H1 (cell line): ENCODE results near the gene TEX22. TPM values are rescaled to one million over a fixed set of nuclear protein-coding genes. Genes with fewer than 3 reads are reported as not detected.

Experiments
- CTCF ChIA-PET: fragments of 300-600 bp; sonication (Branson Sonifier 250); formaldehyde crosslinking; loops from one replicate; lab custom pipeline; 2021; ENCODE audit not compliant: partially characterized antibody; lab: Charles Lee
- POLR2A ChIA-PET: fragments of 300-600 bp; sonication (Branson Sonifier 250); formaldehyde crosslinking; loops from one replicate; lab custom pipeline; 2021; ENCODE audit warnings: inconsistent platforms; ENCODE audit not compliant: partially characterized antibody; lab: Charles Lee
- DNase-seq, 2 experiments: peaks; one replicate each; pipeline versions ENCODE4 v3.0.0 to v3.0.0-alpha.2; 2010 to 2022; ENCODE audit warnings: low spot score in 2 of 2, low read depth in 1 of 2, mixed read lengths in 1 of 2
- FAIRE-seq: peaks from 2 replicates; lab custom pipeline; 2011; peaks lifted over from hg19 to GRCh38; lab: Jason Lieb, UNC
- H2AFZ ChIP-seq: 2 replicates; pipeline ENCODE4 v1.8.1; 2012; ENCODE audit warnings: low read length, inconsistent platforms
- H2AK5ac ChIP-seq: 2 replicates; pipeline ENCODE4 v1.6.1; 2013; ENCODE audit warnings: low read depth, low read length
- H2BK120ac ChIP-seq: replicated peaks from 2 replicates; pipeline ENCODE3; 2013; ENCODE audit warnings: low read depth, low read length, inconsistent platforms
- H2BK12ac ChIP-seq: 2 replicates; pipeline ENCODE4 v1.6.1; 2013; ENCODE audit warnings: low read depth, low read length
- H2BK15ac ChIP-seq: 2 replicates; pipeline ENCODE4 v1.6.1; 2013; ENCODE audit warnings: low read length
- H2BK20ac ChIP-seq: 2 replicates; pipeline ENCODE4 v1.6.1; 2013; ENCODE audit warnings: low read length
- H2BK5ac ChIP-seq: 2 replicates; pipeline ENCODE4 v1.6.1; 2013; ENCODE audit warnings: low read depth, low read length
- H3K14ac ChIP-seq: 2 replicates; pipeline ENCODE4 v1.6.1; 2013; ENCODE audit warnings: inconsistent platforms; ENCODE audit not compliant: insufficient read length
- H3K18ac ChIP-seq: 2 replicates; pipeline ENCODE4 v1.6.1; 2013; ENCODE audit warnings: low read length; ENCODE audit errors: extremely low read depth
- H3K23ac ChIP-seq: 2 replicates; pipeline ENCODE4 v1.6.1; 2013; ENCODE audit warnings: inconsistent platforms; ENCODE audit not compliant: insufficient read length
- H3K23me2 ChIP-seq: 2 replicates; pipeline ENCODE4 v1.6.1; 2013; ENCODE audit warnings: low read depth, low read length
- H3K27ac ChIP-seq: 2 replicates; pipeline ENCODE4 v1.6.1; 2011; ENCODE audit warnings: low read depth, low read length, inconsistent platforms
- H3K27me3 ChIP-seq, 4 experiments: replicated peaks in 1 of 4; 1 replicate in 1 of 4; 2 replicates in 3 of 4; pipeline versions ENCODE4 v1.6.1 to v1.8.1; 2011 to 2013; ENCODE audit warnings: low read length in 3 of 4, mild to moderate bottlenecking in 3 of 4, inconsistent platforms in 2 of 4, mixed read lengths in 2 of 4, moderate library complexity in 1 of 4; ENCODE audit not compliant: control insufficient read depth in 3 of 4, insufficient read depth in 3 of 4; ENCODE audit errors: extremely low read depth in 1 of 4
- H3K36me3 ChIP-seq, 4 experiments: 2 replicates each; pipeline versions ENCODE4 v1.6.1 to v1.8.1; 2011 to 2013; ENCODE audit warnings: mild to moderate bottlenecking in 4 of 4, low read length in 3 of 4, moderate library complexity in 2 of 4, control low read depth in 1 of 4, inconsistent platforms in 1 of 4; ENCODE audit not compliant: insufficient read depth in 4 of 4, control insufficient read depth in 2 of 4
- H3K4ac ChIP-seq: replicated peaks from 2 replicates; pipeline ENCODE3; 2013; ENCODE audit warnings: low read length, low read depth, mixed read lengths, inconsistent platforms; ENCODE audit not compliant: insufficient read length
- H3K4me1 ChIP-seq, 4 experiments: replicated peaks in 1 of 4; 1 replicate in 1 of 4; 2 replicates in 3 of 4; pipeline versions ENCODE4 v1.6.1 to v1.8.1; 2011 to 2013; ENCODE audit warnings: low read length in 3 of 4, inconsistent platforms in 2 of 4, mixed read lengths in 1 of 4; ENCODE audit not compliant: insufficient read depth in 4 of 4, control insufficient read depth in 3 of 4
- H3K4me2 ChIP-seq, 2 experiments: 2 replicates each; pipeline versions ENCODE4 v1.6.1 to v1.8.1; 2011 to 2013; ENCODE audit warnings: low read depth in 2 of 2, low read length in 2 of 2, control low read depth in 1 of 2, inconsistent platforms in 1 of 2, mild to moderate bottlenecking in 1 of 2; ENCODE audit not compliant: insufficient read depth in 1 of 2
- H3K4me3 ChIP-seq, 4 experiments: fragments of 200-600, 300-600 bp in 1 of 4; sonication (generic), shearing (Covaris generic), sonication (Bioruptor Twin) in 1 of 4; 2 replicates each; pipeline versions ENCODE4 v1.5.1 to v1.8.1; 2011 to 2016; ENCODE audit warnings: low read length in 4 of 4, low read depth in 3 of 4, control low read depth in 2 of 4, inconsistent platforms in 2 of 4, mild to moderate bottlenecking in 2 of 4, mixed read lengths in 1 of 4, moderate library complexity in 1 of 4; ENCODE audit not compliant: insufficient read depth in 2 of 4; ENCODE audit errors: extremely low read depth in 1 of 4
- H3K56ac ChIP-seq: replicated peaks from 2 replicates; pipeline ENCODE3; 2013; ENCODE audit warnings: low read depth, mild to moderate bottlenecking, mixed read lengths, low read length, inconsistent platforms; ENCODE audit not compliant: insufficient read length
- H3K79me1 ChIP-seq: 2 replicates; pipeline ENCODE4 v1.6.1; 2013; ENCODE audit warnings: low read depth, low read length, control low read depth
- H3K79me2 ChIP-seq, 2 experiments: 2 replicates each; pipeline versions ENCODE4 v1.6.1 to v1.8.1; 2012 to 2013; ENCODE audit warnings: low read length in 2 of 2, mild to moderate bottlenecking in 2 of 2, inconsistent platforms in 1 of 2; ENCODE audit not compliant: insufficient read depth in 2 of 2, control insufficient read depth in 1 of 2
- H3K9ac ChIP-seq, 4 experiments: replicated peaks in 1 of 4; 1 replicate in 1 of 4; 2 replicates in 3 of 4; pipeline versions ENCODE4 v1.6.1 to v1.8.1; 2011 to 2013; ENCODE audit warnings: low read depth in 3 of 4, low read length in 3 of 4, control low read depth in 2 of 4, mild to moderate bottlenecking in 2 of 4, moderate library complexity in 2 of 4, inconsistent platforms in 1 of 4; ENCODE audit errors: extremely low read depth in 1 of 4
- H3K9me3 ChIP-seq, 2 experiments: 2 replicates each; pipeline versions ENCODE4 v1.6.1 to v1.8.1; 2012 to 2013; ENCODE audit warnings: mild to moderate bottlenecking in 2 of 2, moderate library complexity in 2 of 2, control low read depth in 1 of 2, inconsistent platforms in 1 of 2, low read depth in 1 of 2, low read length in 1 of 2, mixed read lengths in 1 of 2; ENCODE audit not compliant: insufficient read depth in 2 of 2
- H4K20me1 ChIP-seq, 2 experiments: replicated peaks in 1 of 2; 2 replicates each; pipeline versions ENCODE3 to v1.8.1; 2011 to 2013; ENCODE audit warnings: inconsistent platforms in 2 of 2, low read length in 2 of 2, mild to moderate bottlenecking in 1 of 2; ENCODE audit not compliant: insufficient read depth in 2 of 2, control insufficient read depth in 1 of 2
- H4K5ac ChIP-seq: 2 replicates; pipeline ENCODE4 v1.6.1; 2013; ENCODE audit warnings: low read length, low read depth, mixed read lengths, inconsistent platforms; ENCODE audit not compliant: insufficient read length
- H4K8ac ChIP-seq: 2 replicates; pipeline ENCODE4 v1.8.0; 2013; ENCODE audit warnings: mild to moderate bottlenecking, moderate library complexity, low read length, inconsistent platforms; ENCODE audit not compliant: insufficient read depth; ENCODE audit errors: extremely low read depth
- H4K91ac ChIP-seq: replicated peaks from 2 replicates; pipeline ENCODE3; 2013; ENCODE audit warnings: low read length, mixed read lengths, inconsistent platforms; ENCODE audit not compliant: insufficient read length
- HDAC6 ChIP-seq: IDR thresholded peaks from one replicate; pipeline ENCODE4 v1.7.1; 2012; ENCODE audit warnings: low read depth, mild to moderate bottlenecking, inconsistent platforms, low read length, moderate library complexity
- MAFK ChIP-seq: IDR thresholded peaks from 2 replicates; pipeline ENCODE4 v1.6.1; 2012; ENCODE audit warnings: low read depth, mild to moderate bottlenecking, improper control_type of control experiment, low read length
- NRF1 ChIP-seq: IDR thresholded peaks from 2 replicates; pipeline ENCODE4 v1.6.1; 2011; ENCODE audit warnings: mild to moderate bottlenecking, low read depth, low read length, improper control_type of control experiment
- RFX5 ChIP-seq: IDR thresholded peaks from 2 replicates; pipeline ENCODE4 v1.6.1; 2011; ENCODE audit warnings: low read depth, low read length, improper control_type of control experiment, borderline replicate concordance
- SUZ12 ChIP-seq: fragments of 200-600 bp; sonication (generic); IDR thresholded peaks from 2 replicates; pipeline ENCODE4 v1.6.1; 2012; ENCODE audit warnings: mild to moderate bottlenecking, inconsistent platforms, low read length, moderate library complexity, mixed read lengths
- WGBS, 2 experiments: shearing (Covaris generic) in 1 of 2; methylation state at CpG; one replicate each; pipeline versions ENCODE4 v1.1.6 to v1.1.7; 2013 to 2015; ENCODE audit warnings: low lambda C conversion rate in 2 of 2, mixed read lengths in 2 of 2, inconsistent platforms in 1 of 2, low coverage in 1 of 2, missing lambda C conversion rate in 1 of 2; ENCODE audit not compliant: insufficient replicate concordance in 2 of 2, insufficient coverage in 1 of 2, insufficient read length in 1 of 2; ENCODE audit errors: extremely low coverage in 1 of 2, missing lambda C conversion rate in 1 of 2; 5-methylcytosine and 5-hydroxymethylcytosine counted together
- polyA plus RNA-seq, 7 experiments: library from polyadenylated mRNA; depleted of rRNA in 3 of 7; stranded (reverse) in 5 of 7; unstranded in 2 of 7; fragments of >200 nt in 5 of 7; fragments of 200-250 nt in 2 of 7; gene quantifications; 1 replicate in 5 of 7; 2 replicates in 1 of 7; 4 replicates in 1 of 7; pipeline versions ENCODE4 v1.2.1 to v1.2.3, GENCODE V29; 2011 to 2013; ENCODE audit warnings: missing spikeins in 2 of 7, mixed read lengths in 2 of 7
- total RNA-seq: library from RNA; stranded (reverse); fragmentation: NEBNext Ultra II Directional; extraction: Animal tissue kit (Norgen Biotek cat#: 25700); gene quantifications from 2 replicates; pipeline ENCODE4 v1.2.1, GENCODE V29; 2021
- TF ChIP-seq, protein P1 (sequence below): IDR thresholded peaks from 2 replicates; pipeline ENCODE4 v1.6.1; 2011; ENCODE audit warnings: low read length, improper control_type of control experiment

The TEX22 gene
- total and polyA plus RNA-seq, 2 of the 8 experiments (the other 6 are each of a cell fraction or from before 2014, with no cell fraction given), result 0.24 to 0.39 TPM

DNA sequence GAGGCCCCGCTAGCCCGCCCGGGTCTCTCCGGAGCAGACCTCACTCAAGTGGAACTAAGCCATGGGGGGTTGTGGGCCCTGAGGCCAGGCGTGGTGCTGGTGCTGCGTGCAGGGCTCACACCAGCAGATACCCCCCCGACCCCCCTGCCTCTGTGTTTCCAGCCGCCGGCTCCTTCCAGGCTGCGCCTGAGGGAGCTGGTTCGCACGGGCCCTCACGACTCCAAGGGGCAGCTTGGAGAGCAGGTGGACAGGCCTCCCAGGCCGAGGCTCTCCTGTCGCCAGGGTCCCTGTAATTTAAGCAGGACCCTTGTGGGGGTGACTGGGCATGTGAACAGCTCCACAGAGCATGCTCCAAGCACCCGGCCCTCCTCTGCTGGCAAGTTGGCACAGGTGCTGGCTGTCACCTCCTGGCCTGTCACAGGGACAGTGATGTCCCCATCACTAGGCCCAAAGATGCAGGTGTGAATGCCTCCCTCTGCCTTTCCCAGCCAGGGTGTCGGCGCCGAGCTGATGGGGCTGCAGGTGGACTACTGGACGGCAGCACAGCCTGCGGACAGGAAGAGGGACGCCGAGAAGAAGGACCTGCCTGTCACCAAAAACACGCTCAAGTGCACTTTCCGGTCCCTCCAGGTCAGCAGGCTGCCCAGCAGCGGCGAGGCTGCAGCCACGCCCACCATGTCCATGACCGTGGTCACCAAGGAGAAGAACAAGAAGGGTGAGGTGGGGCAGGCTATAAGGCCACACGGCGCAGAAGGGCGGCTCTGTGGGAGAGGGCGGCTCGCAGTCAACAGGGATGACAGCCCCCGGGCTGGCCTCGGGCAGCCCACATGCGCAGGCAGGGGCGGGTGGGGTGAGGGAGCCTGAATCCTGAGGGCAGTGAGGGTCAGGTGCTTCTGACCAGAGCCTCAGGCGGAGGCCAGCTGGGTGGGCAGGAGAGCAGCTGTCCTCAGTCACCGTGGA, 5.9 kb upstream of the TEX22 start:
- Histone ChIP-seq H3K79me2 (no peaks in the 10 kb centered on the region), H3K9me3 (peaks cover 0 to 3% of the 10 kb centered on the region in 2 experiments; a peak in 2 of 4 replicates), H4K5ac (no peak overlapping the region), H3K14ac (no peak overlapping the region), H4K20me1 (peaks cover 0 to 2% of the 10 kb centered on the region in 2 experiments), H3K23me2 (no peaks in the 10 kb centered on the region), H2BK20ac (no peak overlapping the region), H3K4me2 (no peak overlapping the region), H3K79me1 (no peaks in the 10 kb centered on the region; the same call in 1 of the 2 replicates), H3K4me1 (no peaks in the 10 kb centered on the region; a peak in 1 of 7 replicates), H2BK12ac (no peak overlapping the region), H4K8ac (no peak overlapping the region; the same call in 1 of the 2 replicates), H3K56ac (no peak overlapping the region), H2BK120ac (no peak overlapping the region), H3K27me3 (peaks cover 0 to 8% (median 4%) of the 10 kb centered on the region in 4 experiments; a peak in 2 of 7 replicates), H2AK5ac (no peak overlapping the region), H3K36me3 (peaks cover 0 to 2% (median under 1%) of the 10 kb centered on the region in 4 experiments; a peak in 2 of 8 replicates), H3K4me3 (no peak overlapping the region), H3K23ac (no peak overlapping the region), H3K27ac (no peak overlapping the region), H2AFZ (no peak overlapping the region), H2BK15ac (no peak overlapping the region), H4K91ac (no peak overlapping the region), H2BK5ac (no peak overlapping the region), H3K4ac (no peak overlapping the region), H3K9ac (no peak overlapping the region), H3K18ac (no peak overlapping the region)
- POLR2A ChIA-PET, result interaction anchor here (0.9 to 1.1 kb wide), 2 partner anchors 15 to 46 kb away, joined by 3 to 5 read pairs; no protein-coding TSS in a partner anchor
- CTCF ChIA-PET, result interaction anchor here (0.5 kb wide), 1 partner anchor 71 kb away, joined by 3 read pairs; no protein-coding TSS in a partner anchor
- FAIRE-seq (no peak), DNase-seq (no peak)
- TF ChIP-seq RFX5 (no peak), SUZ12 (no peak), NRF1 (no peak), MAFK (no peak), HDAC6 (no peak)
- TF ChIP-seq, protein P1, sequence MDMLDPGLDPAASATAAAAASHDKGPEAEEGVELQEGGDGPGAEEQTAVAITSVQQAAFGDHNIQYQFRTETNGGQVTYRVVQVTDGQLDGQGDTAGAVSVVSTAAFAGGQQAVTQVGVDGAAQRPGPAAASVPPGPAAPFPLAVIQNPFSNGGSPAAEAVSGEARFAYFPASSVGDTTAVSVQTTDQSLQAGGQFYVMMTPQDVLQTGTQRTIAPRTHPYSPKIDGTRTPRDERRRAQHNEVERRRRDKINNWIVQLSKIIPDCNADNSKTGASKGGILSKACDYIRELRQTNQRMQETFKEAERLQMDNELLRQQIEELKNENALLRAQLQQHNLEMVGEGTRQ, result no peak
- WGBS, 2 experiments, result 93% methylated on average over 38 of the region's 40 CpGs; no CpG with 5 or more reads in 1 of the 2 experiments
